ENCODE data around the gene TFIP11. TPM values are rescaled to one million over a fixed set of nuclear protein-coding genes. Genes with fewer than 3 reads are reported as not detected.

TFIP11 gene
- total and polyA plus RNA-seq, 9 of the 15 experiments (the other 6 are each of a cell fraction or from before 2014, with no cell fraction given), result 11.5 to 38.1 (median 25.2) TPM

DNA sequence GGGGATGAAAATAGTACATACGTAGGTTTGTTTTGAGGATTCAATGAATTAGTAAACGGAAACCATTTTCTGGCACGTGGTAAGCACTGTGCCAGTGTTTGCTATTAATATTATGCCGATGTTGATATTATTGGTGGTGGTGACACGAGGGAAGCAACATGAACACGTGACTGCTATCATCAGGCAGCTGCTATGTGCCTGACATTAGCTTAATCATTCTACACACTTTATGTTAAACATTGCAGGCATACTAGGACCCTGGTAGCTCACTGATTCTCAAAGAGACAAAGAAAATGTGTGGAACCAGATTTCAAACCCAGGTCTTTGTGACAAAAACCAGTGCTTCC, 27.9 kb downstream of the TFIP11 start (continued):
- TF ChIP-seq SLC30A9 (CRISPR knock-in tag; IDR thresholded peaks at IDR 0.05), result no peak
- 0 out of 4 replicates have a peak, but pooled peaks of 1 of the 2 experiments have one; percentile 34 for TF ChIP-seq SIN3A (IDR thresholded peaks at IDR 0.05; ENCODE audit: borderline replicate concordance in 2 of 2, control insufficient read depth in 1 of 2, low read depth in 2 of 2, low read length in 2 of 2)
- TF ChIP-seq PRDM10 (IDR thresholded peaks at IDR 0.05; ENCODE audit: partially characterized antibody), result no peak
- 0 out of 2 replicates have a peak, but pooled peaks have one; percentile 15 for TF ChIP-seq NBN (IDR thresholded peaks at IDR 0.05; ENCODE audit: low read depth)
- TF ChIP-seq ZNF766 (CRISPR knock-in tag; conservative IDR thresholded peaks at IDR 0.05), result 0 out of 2 replicates have a peak, but pooled peaks have one; percentile 15
- TF ChIP-seq RAD21 (CRISPR knock-in tag; conservative IDR thresholded peaks at IDR 0.05 in 1 of 2, IDR thresholded peaks at IDR 0.05 in 1 of 2), result no peak
- TF ChIP-seq RAD51 (IDR thresholded peaks at IDR 0.05; ENCODE audit: borderline replicate concordance, low read depth), result peak; percentile 86
- TF ChIP-seq, protein P1, sequence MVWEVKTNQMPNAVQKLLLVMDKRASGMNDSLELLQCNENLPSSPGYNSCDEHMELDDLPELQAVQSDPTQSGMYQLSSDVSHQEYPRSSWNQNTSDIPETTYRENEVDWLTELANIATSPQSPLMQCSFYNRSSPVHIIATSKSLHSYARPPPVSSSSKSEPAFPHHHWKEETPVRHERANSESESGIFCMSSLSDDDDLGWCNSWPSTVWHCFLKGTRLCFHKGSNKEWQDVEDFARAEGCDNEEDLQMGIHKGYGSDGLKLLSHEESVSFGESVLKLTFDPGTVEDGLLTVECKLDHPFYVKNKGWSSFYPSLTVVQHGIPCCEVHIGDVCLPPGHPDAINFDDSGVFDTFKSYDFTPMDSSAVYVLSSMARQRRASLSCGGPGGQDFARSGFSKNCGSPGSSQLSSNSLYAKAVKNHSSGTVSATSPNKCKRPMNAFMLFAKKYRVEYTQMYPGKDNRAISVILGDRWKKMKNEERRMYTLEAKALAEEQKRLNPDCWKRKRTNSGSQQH (CRISPR knock-in tag; IDR thresholded peaks at IDR 0.05), result no peak
- TF ChIP-seq, protein P2, sequence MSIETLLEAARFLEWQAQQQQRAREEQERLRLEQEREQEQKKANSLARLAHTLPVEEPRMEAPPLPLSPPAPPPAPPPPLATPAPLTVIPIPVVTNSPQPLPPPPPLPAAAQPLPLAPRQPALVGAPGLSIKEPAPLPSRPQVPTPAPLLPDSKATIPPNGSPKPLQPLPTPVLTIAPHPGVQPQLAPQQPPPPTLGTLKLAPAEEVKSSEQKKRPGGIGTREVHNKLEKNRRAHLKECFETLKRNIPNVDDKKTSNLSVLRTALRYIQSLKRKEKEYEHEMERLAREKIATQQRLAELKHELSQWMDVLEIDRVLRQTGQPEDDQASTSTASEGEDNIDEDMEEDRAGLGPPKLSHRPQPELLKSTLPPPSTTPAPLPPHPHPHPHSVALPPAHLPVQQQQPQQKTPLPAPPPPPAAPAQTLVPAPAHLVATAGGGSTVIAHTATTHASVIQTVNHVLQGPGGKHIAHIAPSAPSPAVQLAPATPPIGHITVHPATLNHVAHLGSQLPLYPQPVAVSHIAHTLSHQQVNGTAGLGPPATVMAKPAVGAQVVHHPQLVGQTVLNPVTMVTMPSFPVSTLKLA (conservative IDR thresholded peaks at IDR 0.05), result peak; percentile 53 to 73
- TF ChIP-seq KAT8 (IDR thresholded peaks at IDR 0.05; ENCODE audit: low read depth), result no peak
- 0 out of 2 replicates have a peak, but pooled peaks have one; percentile 6 for TF ChIP-seq DPF2 (IDR thresholded peaks at IDR 0.05)
- 0 out of 2 replicates have a peak, but pooled peaks have one; percentile 11 for TF ChIP-seq MTA1 (IDR thresholded peaks at IDR 0.05; ENCODE audit: borderline replicate concordance)
- TF ChIP-seq HDAC3 (IDR thresholded peaks at IDR 0.05; ENCODE audit: borderline replicate concordance, partially characterized antibody), result no peak
- TF ChIP-seq ATF7 (IDR thresholded peaks at IDR 0.05), result no peak
